NCI-H1417 treated with DMSO at 0.1 percent for 48 hours (cell line): Measurements from ENCODE around the gene RHBDL2.
"Not testable (repeated sequence)": the region's sequence is repeated elsewhere in the genome, so short reads cannot be mapped to it uniquely, and the experiment has no call there.

Experiments used
- DNase-seq: peaks from one replicate; lab custom pipeline; 2025; lab: John Stamatoyannopoulos, UW

The RHBDL2 gene

DNA sequence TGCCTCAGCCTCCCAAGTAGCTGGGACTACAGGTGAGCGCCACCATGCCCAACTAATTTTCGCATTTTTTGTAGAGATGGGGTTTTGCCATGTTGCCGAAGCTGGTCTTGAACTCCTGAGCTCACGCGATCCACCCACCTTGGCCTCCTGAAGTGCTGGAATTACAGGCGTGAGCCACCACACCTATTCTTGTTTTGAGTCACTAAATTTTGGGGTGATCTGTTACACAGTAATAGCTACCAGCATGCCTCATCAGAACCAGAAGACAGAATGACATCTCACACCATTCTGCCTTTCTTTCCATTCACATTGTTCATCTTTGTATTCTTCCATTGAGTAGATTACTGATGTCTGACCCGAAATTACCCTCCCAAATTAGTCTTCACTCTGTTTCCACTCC lies 9.1 kb downstream of the RHBDL2 start:
- no peak for DNase-seq

DNA sequence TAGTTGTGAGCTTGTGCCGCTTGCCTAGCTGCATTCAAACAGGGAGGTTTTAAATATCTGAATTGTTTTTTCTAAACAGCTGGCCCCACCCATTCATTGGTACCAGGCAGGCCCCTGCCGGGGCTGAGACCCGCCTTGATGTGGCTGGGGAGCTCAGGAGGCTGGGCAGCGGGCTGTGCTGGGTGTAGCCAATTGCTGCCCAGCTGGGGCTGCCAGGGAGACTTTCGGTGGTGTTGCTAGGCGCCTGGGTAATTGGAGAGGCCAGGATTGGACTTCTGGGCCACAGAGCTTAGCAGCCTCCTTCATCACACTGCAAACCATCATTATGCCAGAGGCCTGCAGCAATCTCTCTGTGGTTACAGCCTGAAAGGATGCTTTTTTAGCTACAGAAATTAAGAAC lies 12.2 kb downstream of the RHBDL2 start:
- DNase-seq, result peak; percentile 15

DNA sequence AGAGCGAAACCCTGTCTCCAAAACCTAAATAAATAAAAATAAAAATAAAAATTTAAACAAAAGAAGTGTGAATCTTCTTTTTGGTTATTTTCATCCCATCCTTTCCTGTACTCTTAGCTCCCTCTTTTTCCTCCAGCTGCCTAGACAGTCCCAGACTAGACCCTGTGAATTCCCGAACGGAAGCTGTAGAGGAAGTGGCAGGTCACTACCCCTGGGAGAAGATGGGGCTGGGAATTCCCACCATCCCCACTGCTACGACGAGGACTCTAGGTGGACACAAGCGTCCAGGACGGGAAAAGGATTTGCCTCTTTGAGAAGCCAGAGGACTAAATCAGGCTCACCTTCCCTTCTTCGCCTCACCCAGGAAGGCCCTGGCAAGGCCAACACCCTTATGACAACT lies 12.6 kb downstream of the RHBDL2 start:
- DNase-seq, result no peak

DNA sequence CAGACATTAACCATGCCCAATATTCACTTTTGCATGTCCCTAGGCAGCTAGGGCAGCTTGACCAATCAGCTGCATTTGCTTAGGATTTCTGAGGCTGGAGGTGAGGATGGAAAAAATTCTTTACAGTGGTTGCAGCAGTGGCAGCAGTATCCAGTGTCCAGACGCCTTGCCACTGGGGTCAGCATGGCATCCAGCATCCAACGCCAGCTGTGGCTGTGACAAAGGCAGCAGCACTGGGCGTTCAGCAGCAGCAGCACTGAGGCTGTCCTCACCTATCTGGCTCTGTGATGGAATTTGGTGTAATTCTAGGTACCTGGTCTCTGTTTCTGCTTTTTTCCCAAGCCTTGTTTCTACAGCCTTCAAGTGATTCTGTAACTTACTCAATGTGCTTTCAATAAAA lies 15.5 kb downstream of the RHBDL2 start:
- no peak for DNase-seq

DNA sequence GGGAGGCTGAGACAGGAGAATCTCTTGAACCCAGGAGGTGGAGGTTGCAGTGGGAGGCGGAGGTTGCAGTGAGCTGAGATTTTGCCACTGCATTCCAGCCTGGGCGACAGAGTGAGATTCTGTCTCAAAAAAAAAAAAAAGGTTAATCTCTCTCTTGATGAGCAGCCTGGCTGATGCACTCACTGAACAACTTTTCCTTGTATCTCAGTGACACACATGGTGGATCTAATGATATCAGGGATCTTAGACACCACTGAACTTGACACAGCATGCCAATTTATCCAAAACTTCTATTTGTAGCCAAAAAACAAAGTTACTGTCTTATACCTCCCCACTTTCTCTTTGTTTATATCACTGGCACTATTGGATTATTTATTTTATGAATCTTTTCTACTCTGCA lies 16.2 kb downstream of the RHBDL2 start:
- DNase-seq, result no peak

DNA sequence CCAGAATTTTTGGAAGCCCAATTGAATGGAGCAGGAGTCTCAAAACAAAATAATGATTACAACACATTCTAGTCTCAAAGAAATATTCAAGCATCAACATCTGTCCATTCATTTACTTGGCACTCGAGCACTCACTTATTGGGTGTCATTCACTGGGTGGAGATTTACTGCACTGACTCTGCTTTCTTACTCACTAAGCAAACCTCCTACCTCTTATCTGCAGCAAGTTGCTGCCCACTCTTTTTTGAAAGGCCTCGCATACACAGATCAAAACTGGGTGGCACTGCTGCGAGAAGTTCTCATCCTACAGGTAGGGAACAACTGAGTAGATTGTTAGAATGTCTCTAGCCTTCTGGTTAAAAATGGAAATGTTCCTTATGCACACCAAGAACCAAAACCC lies 18.0 kb downstream of the RHBDL2 start:
- DNase-seq, result no peak

DNA sequence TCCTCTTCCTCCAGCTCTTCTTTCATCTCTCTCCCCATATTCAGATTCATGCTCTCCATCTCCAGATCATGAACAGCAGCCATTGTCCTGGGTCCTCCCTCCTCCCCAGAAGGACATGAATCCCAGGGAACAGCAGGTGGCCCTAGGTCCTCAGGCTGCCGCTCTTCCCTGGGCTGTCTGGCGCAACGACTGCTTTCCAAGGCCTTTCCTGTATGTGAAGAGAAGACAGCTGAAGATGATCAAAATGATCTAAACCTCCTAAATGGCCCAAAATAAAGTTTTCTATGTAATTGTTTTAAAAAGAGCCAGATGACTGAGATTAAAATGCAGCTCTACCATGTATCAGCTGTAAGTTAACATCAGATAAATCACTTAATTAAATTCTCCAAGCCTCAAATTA lies 22.5 kb downstream of the RHBDL2 start:
- DNase-seq, result no peak

DNA sequence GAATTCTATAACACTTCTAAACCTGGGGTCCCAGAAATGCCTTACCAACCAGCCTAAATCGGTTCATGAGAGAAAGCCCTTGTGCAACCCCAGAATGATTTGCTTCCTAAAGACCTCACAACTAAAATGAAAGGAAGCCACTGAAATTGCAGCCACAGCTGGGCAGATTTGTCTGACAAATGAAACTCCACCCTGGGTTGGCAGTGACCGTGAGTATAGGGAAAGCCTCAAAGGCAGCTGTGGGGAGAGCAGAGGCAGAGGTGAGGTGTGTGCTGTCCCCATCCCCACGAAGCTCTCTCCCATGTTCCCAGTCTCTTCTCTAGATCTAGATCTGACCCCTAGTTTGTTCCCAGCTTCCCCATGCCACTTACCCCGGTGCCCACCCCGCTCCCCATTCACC lies 23.1 kb downstream of the RHBDL2 start:
- no peak for DNase-seq

DNA sequence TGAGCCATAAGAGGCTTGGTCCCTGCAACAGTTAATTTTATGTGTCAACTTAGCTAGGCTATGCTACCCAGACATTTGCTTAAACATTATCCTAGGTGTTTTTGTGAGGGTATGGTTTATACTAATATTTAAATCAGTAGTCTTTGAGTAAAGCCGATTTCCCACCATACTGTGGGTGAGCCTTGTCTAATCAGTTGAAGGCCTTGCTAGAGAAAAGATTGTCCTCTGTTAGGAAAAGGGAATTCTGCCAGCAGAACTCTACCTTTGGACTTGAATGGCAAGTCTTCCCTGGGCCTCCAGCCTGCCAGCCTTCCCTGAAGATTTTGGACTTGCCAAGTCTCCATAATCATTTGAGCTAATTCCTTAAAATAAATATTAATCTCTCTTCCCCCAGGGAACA lies 23.9 kb downstream of the RHBDL2 start:
- DNase-seq, result no peak

DNA sequence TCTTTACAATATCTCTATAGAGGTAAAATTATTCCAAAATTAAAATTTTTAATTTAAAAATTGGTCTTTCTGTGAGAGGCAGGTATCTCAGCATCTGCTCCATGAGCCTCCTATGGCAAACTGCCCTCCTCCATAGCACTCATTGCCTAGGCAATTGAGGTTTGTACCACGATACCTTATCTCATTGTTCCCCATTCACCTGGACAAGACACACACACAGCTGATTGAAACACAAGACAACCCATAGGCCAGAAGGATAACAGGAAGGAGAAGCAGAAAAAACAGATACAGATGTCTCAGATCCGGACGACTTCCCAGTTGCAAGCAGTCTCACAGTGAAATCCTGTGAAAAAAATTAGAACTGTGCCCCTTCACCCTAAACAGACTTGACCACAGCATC lies 24.3 kb downstream of the RHBDL2 start:
- no peak for DNase-seq

DNA sequence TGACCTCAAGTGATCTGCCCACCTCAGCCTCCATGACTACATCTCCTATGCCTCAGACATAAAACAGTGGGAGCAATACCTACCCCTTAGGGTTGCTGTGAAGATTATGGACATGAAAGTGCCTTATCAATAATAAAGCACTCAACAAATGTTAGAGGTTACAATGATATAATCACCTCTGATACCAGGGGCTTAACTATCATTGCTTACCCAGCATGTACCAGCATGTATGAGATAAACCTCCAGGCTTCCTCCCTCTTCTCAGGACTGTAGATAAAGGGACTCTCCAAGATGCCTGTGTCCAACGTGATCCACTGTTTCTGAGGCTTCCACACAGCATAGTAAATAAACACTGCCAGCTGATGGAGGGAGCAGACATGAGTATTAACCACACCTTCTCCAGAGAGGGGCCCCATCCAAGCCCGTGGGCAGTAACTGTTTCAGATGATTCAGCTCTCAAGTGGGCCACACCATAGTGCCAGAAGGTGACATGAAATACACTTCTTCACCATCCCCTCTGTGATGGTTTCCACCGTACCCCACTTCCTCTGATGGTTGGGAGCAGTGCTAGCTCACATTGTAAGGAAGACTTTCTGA lies 26.2 kb downstream of the RHBDL2 start:
- no peak for DNase-seq

DNA sequence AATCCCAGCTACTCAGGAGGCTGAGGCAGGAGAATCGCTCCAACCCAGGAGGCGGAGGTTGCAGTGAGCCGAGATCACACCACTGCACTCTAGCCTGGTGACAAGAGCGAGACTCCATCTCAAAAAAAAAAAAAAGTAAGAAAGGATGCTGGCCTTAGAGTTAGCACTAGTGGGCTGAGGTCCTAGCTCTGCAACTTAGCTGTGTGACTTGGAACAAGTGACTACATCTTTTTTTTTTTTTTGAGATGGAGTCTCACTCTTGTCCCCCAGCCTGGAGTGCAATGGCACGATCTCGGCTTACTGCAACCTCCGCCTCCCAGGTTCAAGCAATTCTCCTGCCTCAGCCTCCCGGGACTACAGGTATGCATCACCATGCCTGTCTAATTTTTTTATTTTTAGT lies 26.7 kb downstream of the RHBDL2 start:
- DNase-seq, result not testable (repeated sequence)

DNA sequence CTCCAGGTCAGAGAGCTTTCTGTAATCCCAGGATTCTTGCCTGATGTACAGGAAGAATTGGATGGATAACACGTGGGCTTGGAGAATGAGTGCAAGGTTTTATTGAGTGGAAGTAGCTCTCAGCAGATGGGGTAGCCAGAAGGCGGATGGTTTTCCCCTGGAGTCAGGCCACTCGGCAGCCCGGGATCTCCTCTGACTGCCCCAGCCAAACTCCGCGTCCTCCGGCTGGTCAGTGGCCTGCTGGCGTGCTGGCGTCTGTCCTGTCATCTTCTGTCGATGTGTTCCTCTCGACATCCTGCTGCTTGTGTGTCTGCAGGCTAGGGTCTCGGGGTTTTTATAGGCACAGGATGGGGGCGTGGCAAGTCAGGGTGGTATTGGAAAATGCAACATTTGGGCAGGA lies 32.8 kb downstream of the RHBDL2 start:
- DNase-seq, result no peak

DNA sequence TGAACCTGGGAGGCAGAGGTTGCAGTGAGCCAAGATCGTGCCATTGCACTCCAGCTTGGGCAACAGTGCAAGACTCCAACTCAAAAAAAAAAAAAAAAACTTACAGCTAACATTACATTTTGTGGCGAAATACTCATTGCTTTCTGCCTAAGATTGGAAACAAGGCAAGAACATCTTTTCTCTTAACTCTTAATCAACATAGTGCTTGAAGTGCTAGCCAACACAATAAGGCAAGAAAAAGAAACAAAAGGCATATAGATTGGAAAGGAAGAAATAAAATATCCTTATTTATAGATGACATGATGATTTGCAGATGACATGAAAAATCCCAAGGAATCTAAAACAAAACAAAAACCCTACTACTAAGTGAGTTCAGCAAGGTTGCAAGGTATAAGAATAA lies 35.6 kb downstream of the RHBDL2 start:
- DNase-seq, result no peak

DNA sequence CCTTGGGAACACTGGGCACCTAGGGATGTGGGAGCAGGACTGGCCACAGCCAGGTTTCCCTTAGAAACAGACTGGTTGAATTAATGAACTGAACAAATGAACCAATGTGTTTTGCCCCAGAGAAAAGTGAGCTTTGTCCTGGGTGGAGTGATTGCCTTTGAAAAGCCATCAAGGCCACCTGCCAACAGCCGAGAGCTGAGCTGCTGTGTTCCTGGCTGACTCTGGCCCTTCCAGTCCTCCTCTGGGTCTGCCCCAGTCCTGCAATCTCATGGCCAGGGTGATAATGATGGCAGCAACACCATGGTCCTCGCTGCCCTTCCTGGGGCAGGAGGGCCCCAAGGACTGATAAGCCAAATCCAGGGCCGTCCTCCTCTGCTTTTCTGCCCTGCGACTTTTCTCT lies 42.1 kb downstream of the RHBDL2 start:
- DNase-seq, result no peak

DNA sequence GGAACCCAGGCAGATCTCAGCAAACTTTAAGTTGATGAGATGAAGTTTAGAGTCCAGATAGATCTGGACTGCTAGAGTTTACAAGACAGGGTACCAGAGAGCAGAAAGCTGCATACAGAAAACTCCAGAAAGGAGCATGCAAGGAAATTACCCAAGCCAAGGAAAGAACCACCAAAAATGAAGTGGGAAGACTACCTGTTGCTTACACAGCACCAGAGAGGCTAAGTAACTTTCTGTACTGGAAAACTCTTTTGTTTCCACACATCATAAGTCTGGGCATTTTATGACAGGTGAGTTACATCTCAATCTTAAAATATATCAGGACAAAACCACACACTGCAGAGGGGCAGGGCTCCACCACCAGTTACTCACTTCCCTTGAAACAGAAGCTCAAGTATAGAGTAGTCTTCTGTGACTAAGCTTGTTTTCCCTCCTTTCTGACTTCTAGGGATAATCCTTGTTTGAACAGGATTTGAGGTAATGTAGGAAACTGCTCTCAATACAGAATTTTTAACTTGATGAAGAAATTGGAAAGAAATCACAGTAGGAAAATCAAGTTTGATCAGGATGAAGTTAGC lies 42.9 kb downstream of the RHBDL2 start:
- DNase-seq, result no peak

DNA sequence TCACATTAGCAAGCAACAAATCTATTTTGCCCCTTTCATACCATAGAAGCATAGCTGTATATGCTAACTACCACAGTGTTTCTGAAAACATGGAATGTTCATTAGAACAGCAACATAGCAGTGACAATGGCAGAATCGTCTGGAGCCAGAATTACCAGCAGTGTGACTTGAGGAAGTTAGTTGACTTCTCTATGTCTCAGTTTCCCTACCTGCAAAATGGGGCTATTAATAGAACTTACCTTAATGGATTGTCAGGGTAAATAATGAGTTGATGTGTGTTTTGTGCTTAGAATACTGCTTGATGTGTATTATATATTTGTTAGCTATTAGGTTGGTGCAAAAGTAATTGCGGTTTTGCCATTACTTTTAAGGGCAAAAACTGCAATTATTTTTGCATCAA lies 45.5 kb downstream of the RHBDL2 start:
- DNase-seq, result no peak

DNA sequence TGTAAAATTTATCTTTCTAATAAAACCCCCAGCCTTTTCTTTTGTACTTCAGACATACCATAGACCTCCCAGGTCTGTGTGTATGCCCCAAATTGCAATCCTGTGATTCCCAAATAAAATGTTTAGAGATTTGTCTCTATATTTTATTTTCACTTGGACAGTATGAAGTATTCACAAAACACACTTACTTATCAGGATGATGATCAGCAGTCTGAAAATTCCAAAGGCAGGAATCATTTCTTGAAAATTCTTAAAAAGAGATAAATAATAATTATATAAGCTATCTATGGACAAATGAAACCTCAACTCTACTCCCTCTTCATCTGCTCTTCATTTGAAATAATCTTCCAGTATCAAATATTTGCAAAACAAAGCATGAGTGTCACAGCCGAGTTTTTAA lies 48.7 kb downstream of the RHBDL2 start:
- no peak for DNase-seq

DNA sequence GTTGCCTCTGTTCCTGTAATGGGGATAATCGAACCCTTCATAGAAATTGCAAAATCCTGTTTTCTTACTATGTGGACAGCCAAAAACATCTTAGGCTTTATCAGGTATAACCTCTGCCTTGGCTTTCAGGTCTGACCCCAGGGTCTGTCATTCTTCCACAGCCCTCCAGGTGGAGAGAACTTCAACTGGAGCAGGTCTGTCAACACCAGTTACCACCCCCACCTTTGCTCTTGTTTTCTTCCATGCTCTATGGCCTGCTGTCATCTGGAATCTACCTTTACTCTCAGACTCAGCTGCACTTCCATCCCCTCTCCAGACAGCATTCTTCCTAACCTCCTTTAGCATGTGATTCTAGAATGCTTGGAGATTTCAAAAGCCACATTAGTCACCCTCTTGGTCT lies 49.9 kb downstream of the RHBDL2 start:
- no peak for DNase-seq

DNA sequence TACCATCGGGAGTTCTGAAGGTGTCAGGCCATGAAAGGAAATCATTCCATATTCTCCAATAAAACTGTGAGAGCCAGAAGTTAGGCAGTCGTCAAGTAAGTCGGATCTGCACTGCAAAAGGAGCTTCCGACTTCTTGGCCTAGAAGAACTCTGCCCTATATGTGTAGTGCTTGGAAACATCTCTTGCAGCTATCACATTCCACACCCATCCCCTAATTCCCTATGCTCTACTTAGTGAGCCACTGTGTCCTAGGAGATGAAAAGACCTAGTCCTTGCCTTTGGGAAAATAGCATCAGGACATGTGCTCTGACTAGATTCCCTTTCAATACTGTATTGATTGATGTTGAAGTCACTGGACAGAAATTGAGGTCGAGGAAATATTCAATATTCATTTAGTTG lies 52.0 kb downstream of the RHBDL2 start:
- no peak for DNase-seq

DNA sequence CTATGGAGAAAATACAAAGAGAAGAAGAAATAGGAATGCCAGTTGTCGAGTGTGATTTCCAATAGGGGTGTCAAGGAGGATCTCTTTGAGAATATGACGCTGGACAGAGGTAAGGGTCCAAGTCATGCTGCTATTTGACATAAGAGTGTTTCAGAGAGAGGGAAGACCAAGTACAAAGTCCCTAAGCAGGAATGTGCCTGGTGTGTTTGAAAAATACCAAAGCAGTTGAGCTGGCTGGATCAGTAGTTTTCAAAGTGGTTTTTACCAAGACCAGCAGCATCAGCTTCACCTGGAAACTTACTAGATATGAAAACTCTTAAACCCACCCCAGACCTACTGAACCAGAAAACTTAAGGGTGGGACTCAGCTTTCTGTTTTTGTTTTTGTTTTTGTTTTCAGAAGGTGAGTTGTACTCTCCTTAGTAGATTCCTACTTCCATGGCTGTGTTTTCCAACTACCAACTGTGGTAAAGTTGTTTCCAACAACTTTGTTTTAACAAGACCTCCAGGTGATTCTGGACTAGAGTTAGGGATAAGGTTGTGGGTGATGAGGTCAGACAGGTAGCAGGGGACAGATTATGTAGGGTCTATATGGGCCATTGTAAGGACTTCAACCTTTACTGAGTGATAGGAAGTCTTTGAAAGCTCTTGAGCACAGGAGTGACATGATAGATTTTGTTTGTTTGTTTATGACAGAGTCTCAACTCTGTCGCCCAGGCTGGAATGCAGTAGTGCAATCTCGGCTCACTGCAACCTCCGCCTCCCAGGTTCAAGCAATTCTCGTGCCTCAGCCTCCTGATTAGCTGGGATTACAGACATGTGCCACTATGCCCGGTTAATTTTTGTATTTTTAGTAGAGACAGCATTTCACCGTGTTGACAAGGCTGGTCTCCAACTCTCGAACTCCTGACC lies 53.0 kb downstream of the RHBDL2 start:
- DNase-seq, result no peak

DNA sequence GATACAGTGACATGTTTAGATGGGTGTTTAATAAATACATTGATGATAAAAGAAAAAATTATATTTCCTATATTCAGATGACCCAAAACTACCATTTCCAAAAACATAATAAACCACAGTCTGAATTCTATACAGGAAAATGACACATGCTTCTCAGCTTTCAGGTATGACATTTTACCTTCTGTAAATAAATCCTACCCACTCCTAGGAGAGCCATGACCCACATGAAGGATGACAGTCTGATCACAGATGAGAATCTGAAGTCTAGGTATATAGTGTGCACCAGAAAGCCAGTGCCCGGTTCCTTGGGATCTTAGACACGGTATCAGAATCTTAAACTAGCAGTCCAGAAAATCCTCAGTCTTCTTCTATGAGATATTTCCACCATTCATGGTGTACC lies 56.5 kb downstream of the RHBDL2 start:
- no peak for DNase-seq

DNA sequence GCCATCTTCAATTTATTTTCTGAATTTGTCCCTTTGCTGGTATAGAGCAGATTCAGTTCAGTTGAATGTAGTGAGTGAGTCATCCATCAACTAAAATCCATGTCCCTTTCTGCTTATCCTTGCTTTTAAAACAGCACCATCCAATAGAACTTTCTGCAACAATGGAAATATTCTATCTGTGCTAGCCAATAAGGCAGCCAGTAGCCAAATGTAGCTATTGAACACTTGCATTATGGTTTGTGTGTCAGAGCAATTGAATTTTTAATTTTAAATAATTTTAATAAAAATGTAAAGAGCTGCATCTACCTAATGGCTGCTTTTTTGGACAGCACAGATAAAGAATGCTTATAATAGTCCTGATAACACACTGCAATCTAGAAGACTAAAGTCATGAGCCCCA lies 60.1 kb downstream of the RHBDL2 start, which contains the start of gene GJA9:
TSS of gene GJA9 (minus strand) at position 101 of the 400 bp plus-strand sequence. CDS start 5,489 bp downstream, outside the sequence.
- no peak for DNase-seq
